ENCODE measurements around the gene ADAMTS20. TPM values are rescaled to one million over a fixed set of nuclear protein-coding genes. Genes with fewer than 3 reads are reported as not detected.

The ADAMTS20 gene
- total RNA-seq, 1 donor from 2014 or later: not detected

GRCh38 chr12:43516045-43516444 lies 36.0 kb downstream of the ADAMTS20 start:
- DNase-seq (no peak), ATAC-seq (no peak)
- intact Hi-C loops (cut with micrococcal nuclease): no loop called here

GRCh38 chr12:43501703-43502102 lies 50.3 kb downstream of the ADAMTS20 start:
- DNase-seq (no peak), ATAC-seq (no peak)
- intact Hi-C loops (cut with micrococcal nuclease): no loop called here

GRCh38 chr12:43493261-43493797 lies 58.7 kb downstream of the ADAMTS20 start:
- DNase-seq: no peak
- no peak for ATAC-seq
- intact Hi-C loops (cut with micrococcal nuclease): no loop called here

- DNase-seq (no peak), ATAC-seq (no peak)
- intact Hi-C loops (cut with micrococcal nuclease): no loop called here
These were observed 69.5 kb downstream of the ADAMTS20 start for GRCh38 chr12:43482311-43483085.

GRCh38 chr12:43480591-43480990 lies 71.4 kb downstream of the ADAMTS20 start:
- DNase-seq: no peak
- intact Hi-C loops (cut with micrococcal nuclease): no loop called here
- ATAC-seq: no peak

GRCh38 chr12:43462741-43463140 lies 89.3 kb downstream of the ADAMTS20 start:
- intact Hi-C loops (cut with micrococcal nuclease): no loop called here
- no peak for ATAC-seq

GRCh38 chr12:43462080-43462479 lies 89.9 kb downstream of the ADAMTS20 start:
- DNase-seq: no peak
- ATAC-seq: peak; percentile 53
- intact Hi-C loops (cut with micrococcal nuclease): no loop called here

More at GRCh38 chr12:43462741-43463140, 89.3 kb downstream of the ADAMTS20 start:
- DNase-seq: no peak

- intact Hi-C loops (cut with micrococcal nuclease): no loop called here
- ATAC-seq: no peak
- no peak for DNase-seq
These were observed 92.7 kb downstream of the ADAMTS20 start for GRCh38 chr12:43459285-43459684.

GRCh38 chr12:43453761-43454160 lies 98.2 kb downstream of the ADAMTS20 start:
- DNase-seq: no peak
- intact Hi-C loops (cut with micrococcal nuclease): no loop called here
- no peak for ATAC-seq

- intact Hi-C loops (cut with micrococcal nuclease): no loop called here
- ATAC-seq: no peak
- no peak for DNase-seq
These were observed 107.0 kb downstream of the ADAMTS20 start for GRCh38 chr12:43444940-43445564.

- ATAC-seq: no peak
- intact Hi-C loops (cut with micrococcal nuclease): no loop called here
- no peak for DNase-seq
These were observed 115.4 kb downstream of the ADAMTS20 start for GRCh38 chr12:43436597-43436996.

- intact Hi-C loops (cut with micrococcal nuclease): no loop called here
- ATAC-seq (no peak), DNase-seq (no peak)
These were observed 117.4 kb downstream of the ADAMTS20 start for GRCh38 chr12:43434614-43435013.

- DNase-seq (no peak), ATAC-seq (no peak)
- intact Hi-C loops (cut with micrococcal nuclease): no loop called here
These were observed 123.9 kb downstream of the ADAMTS20 start for GRCh38 chr12:43428088-43428600.

GRCh38 chr12:43425361-43425760 lies 126.6 kb downstream of the ADAMTS20 start:
- DNase-seq: no peak
- intact Hi-C loops (cut with micrococcal nuclease): no loop called here
- ATAC-seq: no peak

- ATAC-seq (no peak), DNase-seq (no peak)
- intact Hi-C loops (cut with micrococcal nuclease): no loop called here
These were observed 135.0 kb downstream of the ADAMTS20 start for GRCh38 chr12:43416981-43417380.

- DNase-seq: no peak
- ATAC-seq: no peak
- intact Hi-C loops (cut with micrococcal nuclease): no loop called here
These were observed 144.0 kb downstream of the ADAMTS20 start for GRCh38 chr12:43407816-43408645.

GRCh38 chr12:43406801-43407200 lies 145.2 kb downstream of the ADAMTS20 start:
- ATAC-seq: no peak
- no peak for DNase-seq
- intact Hi-C loops (cut with micrococcal nuclease): no loop called here

GRCh38 chr12:43402436-43402835 lies 149.6 kb downstream of the ADAMTS20 start:
- no peak for DNase-seq
- intact Hi-C loops (cut with micrococcal nuclease): no loop called here
- no peak for ATAC-seq

- no peak for DNase-seq
- ATAC-seq: no peak
- intact Hi-C loops (cut with micrococcal nuclease): no loop called here
These were observed 150.9 kb downstream of the ADAMTS20 start for GRCh38 chr12:43401096-43401495.

- intact Hi-C loops (cut with micrococcal nuclease): no loop called here
- ATAC-seq: no peak
- DNase-seq: no peak
These were observed 155.3 kb downstream of the ADAMTS20 start for GRCh38 chr12:43396671-43397070.
